NCI-H2196 (cell line): ENCODE measurements around the gene SLC12A7.

Experiments
- DNase-seq: peaks from one replicate; lab custom pipeline; 2025; ENCODE audit not compliant: unreplicated experiment; lab: John Stamatoyannopoulos, UW

Gene SLC12A7

GRCh38 chr5:1038417-1039209 lies 73.2 kb downstream of the SLC12A7 start:
- DNase-seq = no peak

GRCh38 chr5:1037671-1038416 lies 74.0 kb downstream of the SLC12A7 start:
- DNase-seq = no peak

- DNase-seq = peak; percentile 38
These were observed 74.7 kb downstream of the SLC12A7 start for GRCh38 chr5:1037123-1037670.

- DNase-seq = no peak
These were observed 75.2 kb downstream of the SLC12A7 start for GRCh38 chr5:1036504-1037122.

DNA sequence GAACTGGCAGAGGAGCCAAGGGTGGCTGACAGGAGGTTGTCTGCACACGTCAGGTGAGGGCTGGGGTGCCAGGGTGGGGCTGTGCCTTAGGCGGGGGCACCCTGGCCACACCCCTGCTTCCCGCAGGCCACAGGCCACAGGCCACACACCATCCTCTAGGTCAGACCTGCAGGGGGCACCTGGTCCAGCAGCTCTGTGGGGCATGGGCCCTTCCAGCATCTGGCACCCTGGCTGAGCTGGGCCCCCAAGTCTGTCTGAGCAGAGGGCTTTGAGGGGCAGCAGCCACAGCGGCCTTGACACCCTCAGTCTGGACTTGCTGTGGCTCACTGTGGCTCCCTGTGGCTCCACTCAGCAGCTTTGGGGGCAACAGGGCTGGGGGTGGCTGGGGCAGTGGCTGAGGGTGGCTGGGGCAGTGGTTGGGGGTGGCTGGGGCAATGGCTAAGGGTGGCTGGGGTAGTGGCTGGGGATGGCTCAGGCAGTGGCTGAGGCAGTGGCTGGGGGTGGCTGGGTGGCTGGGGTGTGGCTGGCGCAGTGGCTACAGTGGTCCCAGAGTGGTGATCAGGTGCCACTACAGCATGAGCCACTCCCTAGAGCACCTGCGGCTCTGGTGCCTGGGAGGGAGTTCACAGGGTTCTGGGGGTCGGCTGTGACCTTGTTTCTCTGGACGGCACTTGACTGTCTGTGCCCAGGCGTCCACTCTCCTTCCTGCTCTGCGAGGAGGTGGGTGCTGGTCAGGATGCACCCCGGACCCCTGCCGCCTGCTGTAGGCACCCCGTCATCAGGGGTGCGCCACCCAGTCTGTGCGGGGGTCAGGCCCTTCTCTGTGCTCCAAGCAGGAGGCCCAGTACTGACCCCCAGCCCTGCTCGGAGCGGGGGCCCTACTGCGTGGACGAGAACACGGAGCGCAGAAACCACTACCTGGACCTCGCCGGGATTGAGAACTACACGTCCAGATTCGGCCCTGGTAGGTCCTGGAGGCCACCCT lies 76.2 kb downstream of the SLC12A7 start:
- DNase-seq = no peak

DNA sequence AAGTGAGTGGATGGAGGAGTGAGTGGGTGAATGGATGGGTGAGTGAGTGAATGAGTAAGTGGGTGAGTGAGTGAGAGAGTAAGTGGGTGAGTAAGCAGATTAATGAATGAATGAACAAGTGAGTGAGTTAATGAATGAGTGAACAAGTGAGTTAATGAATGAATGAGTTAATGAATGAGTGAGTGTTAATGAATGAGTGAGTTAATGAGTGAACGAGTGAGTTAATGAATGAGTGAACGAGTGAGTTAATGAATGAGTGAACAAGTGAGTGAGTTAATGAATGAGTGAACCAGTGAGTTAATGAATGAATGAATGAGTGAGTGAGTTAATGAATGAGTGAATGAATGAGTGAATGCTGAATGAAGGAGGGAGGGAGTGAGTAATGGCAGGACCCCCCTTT lies 76.9 kb downstream of the SLC12A7 start:
- DNase-seq = no peak

DNA sequence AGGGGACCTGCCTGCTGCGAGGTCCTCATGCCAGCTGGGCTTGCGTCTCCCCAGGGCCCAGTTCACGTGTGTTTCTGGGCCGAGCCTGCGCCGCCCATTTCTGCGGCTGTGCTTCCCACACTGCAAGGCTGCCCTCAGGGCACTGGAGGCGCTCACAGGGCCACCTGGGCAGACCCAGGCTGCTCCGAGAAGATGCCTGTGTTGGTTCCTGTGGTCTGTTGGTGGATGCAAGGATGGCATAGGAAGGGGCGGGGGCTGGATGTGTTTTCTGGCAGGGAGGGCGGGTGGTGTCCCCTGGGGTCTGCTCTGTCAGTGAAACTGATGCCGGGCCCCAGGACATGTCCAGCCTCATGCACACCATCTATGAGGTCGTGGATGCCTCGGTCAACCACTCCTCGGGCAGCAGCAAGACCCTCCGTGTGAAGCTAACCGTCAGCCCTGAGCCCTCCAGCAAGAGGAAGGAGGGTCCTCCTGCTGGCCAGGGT lies 77.4 kb downstream of the SLC12A7 start:
- DNase-seq = no peak

GRCh38 chr5:1033606-1034420 lies 78.0 kb downstream of the SLC12A7 start:
- no peak for DNase-seq

DNA sequence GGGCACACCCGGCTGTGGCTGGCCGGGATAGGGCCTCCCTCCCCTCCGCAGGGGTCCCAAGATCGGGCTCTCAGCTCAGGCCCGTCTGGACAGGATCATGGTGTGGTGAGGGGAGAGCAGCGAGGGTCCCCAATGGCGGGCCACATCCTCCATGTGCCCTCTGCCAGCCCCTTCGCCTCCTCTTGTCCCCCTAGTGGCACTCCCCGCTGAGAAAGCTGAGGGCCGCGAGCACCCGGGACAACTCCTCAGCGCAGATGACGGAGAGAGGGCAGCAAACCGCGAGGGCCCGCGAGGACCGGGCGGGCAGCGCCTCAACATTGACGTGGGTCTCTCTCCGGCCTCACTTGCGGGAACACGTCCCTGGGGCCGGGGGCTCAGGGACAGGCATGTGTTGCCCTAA lies 78.7 kb downstream of the SLC12A7 start:
- no peak for DNase-seq

GRCh38 chr5:1032551-1033027 lies 79.3 kb downstream of the SLC12A7 start:
- DNase-seq = no peak

GRCh38 chr5:1032011-1032410 lies 79.9 kb downstream of the SLC12A7 start:
- no peak for DNase-seq

- DNase-seq = no peak
These were observed 80.4 kb downstream of the SLC12A7 start for GRCh38 chr5:1031306-1031959.

GRCh38 chr5:1030801-1031271 lies 81.0 kb downstream of the SLC12A7 start:
- no peak for DNase-seq

DNA sequence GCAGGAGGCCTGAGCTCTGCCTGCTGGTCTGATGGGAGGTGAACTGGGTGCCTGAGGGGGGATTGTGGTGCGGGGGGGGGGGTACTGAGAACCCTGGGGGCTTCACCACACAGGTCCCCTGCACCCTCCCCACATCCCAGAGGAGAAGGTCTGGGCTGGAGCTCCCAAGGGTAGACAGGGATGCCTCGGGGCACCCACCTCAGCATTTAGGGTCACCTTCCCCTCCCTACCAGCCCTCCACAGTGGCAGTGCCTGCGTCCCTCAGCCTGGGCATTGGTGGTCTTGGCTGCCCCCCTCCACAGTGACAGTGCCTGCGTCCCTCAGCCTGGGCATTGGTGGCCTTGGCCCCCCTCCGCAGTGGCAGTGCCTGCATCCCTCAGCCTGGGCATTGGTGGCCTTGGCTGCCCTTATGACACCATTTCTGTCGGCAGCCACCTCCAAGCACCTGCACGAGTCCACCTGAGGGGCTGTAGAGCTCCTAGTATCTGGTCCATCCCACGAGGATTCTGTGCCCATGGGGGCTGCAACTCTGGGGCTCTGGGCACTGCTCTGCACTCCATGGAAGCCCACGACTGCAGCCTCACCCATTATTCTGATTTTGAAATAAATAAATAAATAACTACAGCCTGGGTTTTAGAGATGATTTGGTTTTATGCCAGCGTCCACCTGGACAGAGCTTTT lies 81.8 kb downstream of the SLC12A7 start:
- no peak for DNase-seq

- no peak for DNase-seq
These were observed 82.5 kb downstream of the SLC12A7 start for GRCh38 chr5:1029282-1029944.

DNA sequence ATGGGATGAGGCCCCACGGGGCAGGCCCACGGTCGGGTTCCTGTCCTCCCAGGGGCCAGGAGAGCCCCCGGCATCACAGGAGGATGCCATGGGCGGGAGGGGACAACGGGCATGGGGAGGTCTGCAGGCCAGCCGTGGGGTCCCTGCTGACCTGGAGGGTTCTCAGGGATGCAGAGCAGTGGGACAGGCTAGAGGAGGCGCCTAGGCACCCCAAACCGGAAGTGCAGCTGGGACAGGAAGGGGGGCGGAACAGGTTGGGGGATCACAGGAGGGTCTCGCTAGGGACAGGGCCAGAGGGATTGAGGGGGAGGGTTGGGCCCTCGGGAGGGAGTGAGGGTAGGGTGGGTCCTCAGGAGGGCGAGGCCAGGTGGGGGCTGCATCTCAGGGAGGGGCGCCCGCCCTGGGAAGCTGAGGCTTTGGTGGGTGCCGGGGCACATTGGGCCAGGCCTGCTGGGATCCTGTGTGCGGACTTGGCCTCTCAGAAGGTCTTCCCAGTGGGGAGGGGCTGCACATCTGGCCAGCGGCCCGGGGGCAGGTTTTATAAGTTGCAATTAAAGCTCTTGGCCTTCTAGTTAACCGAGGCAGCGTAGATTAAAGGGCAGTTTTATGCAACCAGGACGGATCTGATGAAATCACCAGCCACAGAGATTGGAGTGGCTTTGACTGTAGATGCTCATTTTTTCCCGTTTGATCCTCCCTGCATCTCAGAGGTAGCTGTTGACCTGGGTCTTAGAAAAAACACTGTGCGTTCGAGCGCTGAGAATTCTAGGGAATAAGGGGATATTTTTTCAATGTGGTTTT lies 83.2 kb downstream of the SLC12A7 start:
- no peak for DNase-seq
